Left ventricle myocardium superior (tissue), 1 donor: Measurements from ENCODE around the gene SLC8A2. TPM values are rescaled to one million over a fixed set of nuclear protein-coding genes. Genes with fewer than 3 reads are reported as not detected.

Experiments
- total RNA-seq: library from RNA; stranded (reverse); fragmentation: NEBNext Ultra II Directional; extraction: Animal tissue kit (Norgen Biotek cat#: 25700); gene quantifications from one replicate; pipeline ENCODE4 v1.2.1, GENCODE V29; 2021
- donor health status: DM: no; HTN: yes; CAD: no; lungs with severe emphysema.

SLC8A2 gene
- total RNA-seq, 1 donor from 2014 or later: not detected

Other genes starting within 250 kb of the SLC8A2 start
- 5.1 TPM for gene BBC3, start 240.7 kb downstream of the SLC8A2 start, total RNA-seq
- gene CCDC9, start 215.4 kb downstream of the SLC8A2 start, total RNA-seq: 19.2 TPM
- gene INAFM1, start 197.0 kb downstream of the SLC8A2 start, total RNA-seq: 12.7 TPM
- gene C5AR1, start 162.0 kb downstream of the SLC8A2 start, total RNA-seq: 5.3 TPM
- 0.42 TPM for gene C5AR2, start 139.7 kb downstream of the SLC8A2 start, total RNA-seq
- 7.3 TPM for gene DHX34, start 122.6 kb downstream of the SLC8A2 start, total RNA-seq
- 3.4 TPM for gene MEIS3, start 52.4 kb downstream of the SLC8A2 start, total RNA-seq
- 12.3 TPM for gene KPTN, start 12.3 kb upstream of the SLC8A2 start, total RNA-seq
- 123 TPM for gene NAPA, start 43.2 kb upstream of the SLC8A2 start, total RNA-seq
- 0.47 TPM for gene ZNF541, start 101.3 kb upstream of the SLC8A2 start, total RNA-seq
- 9.5 TPM for gene BICRA, start 137.2 kb upstream of the SLC8A2 start, total RNA-seq
- gene EHD2, start 241.5 kb upstream of the SLC8A2 start, total RNA-seq: 51.5 TPM